Measurements from ENCODE around the gene CCL25. TPM values are rescaled to one million over a fixed set of nuclear protein-coding genes. Genes with fewer than 3 reads are reported as not detected.

The CCL25 gene
- total and polyA plus RNA-seq, 11 donors, result not detected

- Histone ChIP-seq H3K9me3 (peaks cover 0 to 28% (median 11%) of the 10 kb centered on the region in 12 donors), H3K36me3 (no peaks in the 10 kb centered on the region), H3K4me3 (no peak overlapping the region), H3K27ac (no peak overlapping the region), H3K27me3 (no peaks in the 10 kb centered on the region), H3K4me1 (no peaks in the 10 kb centered on the region)
- WGBS, 4 donors, result 75 to 90% (median 84%) methylated on average over 1 of the region's 1 CpG
- DNase-seq (no peak), ATAC-seq (no peak)
- TF ChIP-seq, protein P1, sequence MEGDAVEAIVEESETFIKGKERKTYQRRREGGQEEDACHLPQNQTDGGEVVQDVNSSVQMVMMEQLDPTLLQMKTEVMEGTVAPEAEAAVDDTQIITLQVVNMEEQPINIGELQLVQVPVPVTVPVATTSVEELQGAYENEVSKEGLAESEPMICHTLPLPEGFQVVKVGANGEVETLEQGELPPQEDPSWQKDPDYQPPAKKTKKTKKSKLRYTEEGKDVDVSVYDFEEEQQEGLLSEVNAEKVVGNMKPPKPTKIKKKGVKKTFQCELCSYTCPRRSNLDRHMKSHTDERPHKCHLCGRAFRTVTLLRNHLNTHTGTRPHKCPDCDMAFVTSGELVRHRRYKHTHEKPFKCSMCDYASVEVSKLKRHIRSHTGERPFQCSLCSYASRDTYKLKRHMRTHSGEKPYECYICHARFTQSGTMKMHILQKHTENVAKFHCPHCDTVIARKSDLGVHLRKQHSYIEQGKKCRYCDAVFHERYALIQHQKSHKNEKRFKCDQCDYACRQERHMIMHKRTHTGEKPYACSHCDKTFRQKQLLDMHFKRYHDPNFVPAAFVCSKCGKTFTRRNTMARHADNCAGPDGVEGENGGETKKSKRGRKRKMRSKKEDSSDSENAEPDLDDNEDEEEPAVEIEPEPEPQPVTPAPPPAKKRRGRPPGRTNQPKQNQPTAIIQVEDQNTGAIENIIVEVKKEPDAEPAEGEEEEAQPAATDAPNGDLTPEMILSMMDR (IDR thresholded peaks at IDR 0.05), result no peak
- TF ChIP-seq POLR2A (IDR thresholded peaks at IDR 0.05), result no peak
- intact Hi-C loops (cut with DNase I), result no loop called here
Observed at GRCh38 chr19:8074501-8074900, 21.9 kb downstream of the CCL25 start.

GRCh38 chr19:8075158-8076074 is 22.9 kb downstream of the CCL25 start:
- Histone ChIP-seq H3K27me3 (no peaks in the 10 kb centered on the region), H3K27ac (no peak overlapping the region), H3K9me3 (peaks cover 0 to 19% (median 4%) of the 10 kb centered on the region in 12 donors), H3K36me3 (no peaks in the 10 kb centered on the region), H3K4me3 (no peak overlapping the region), H3K4me1 (no peaks in the 10 kb centered on the region)
- WGBS, 4 donors, result 75 to 84% (median 79%) methylated on average over 11 to 13 of the region's 13 CpGs
- intact Hi-C loops (cut with DNase I), result no loop called here
- ATAC-seq (no peak), DNase-seq (no peak)
- no peak for TF ChIP-seq POLR2A (IDR thresholded peaks at IDR 0.05)
- TF ChIP-seq, protein P1 (IDR thresholded peaks at IDR 0.05), result no peak

DNA sequence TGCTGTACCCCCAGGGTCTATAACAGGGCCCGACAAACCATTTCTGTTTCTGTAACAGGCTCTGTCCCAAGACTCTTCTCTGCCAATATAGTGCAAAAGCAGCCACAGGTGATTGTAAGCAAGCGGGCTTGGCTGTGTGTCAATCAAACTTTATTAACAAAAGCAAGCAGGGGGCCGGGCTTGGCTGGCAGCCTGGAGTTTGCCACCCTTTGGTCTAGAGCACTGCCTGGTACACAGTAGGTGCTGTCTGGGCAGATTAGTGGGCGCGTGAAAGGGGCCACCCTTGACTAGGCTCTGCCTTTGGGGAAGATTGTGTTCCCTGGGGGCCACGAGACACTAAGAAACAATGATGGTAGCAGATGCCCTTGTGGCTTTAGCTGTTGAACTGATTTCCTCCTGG is 27.4 kb downstream of the CCL25 start:
- no peak for DNase-seq
- H3K4me3 ChIP-seq, result no peak overlapping the region
- intact Hi-C loops (cut with DNase I), result no loop called here
- 86 to 94% (median 94%) methylated on average over 5 to 6 of the region's 6 CpGs for WGBS, 4 donors
- H3K4me1 ChIP-seq, result no peaks in the 10 kb centered on the region
- no peak overlapping the region for H3K27ac ChIP-seq
- H3K27me3 ChIP-seq, result no peaks in the 10 kb centered on the region
- no peak for ATAC-seq
- no peaks in the 10 kb centered on the region for H3K9me3 ChIP-seq
- TF ChIP-seq, protein P1 (IDR thresholded peaks at IDR 0.05), result no peak
- TF ChIP-seq POLR2A (IDR thresholded peaks at IDR 0.05), result no peak
- H3K36me3 ChIP-seq, result no peaks in the 10 kb centered on the region

DNA sequence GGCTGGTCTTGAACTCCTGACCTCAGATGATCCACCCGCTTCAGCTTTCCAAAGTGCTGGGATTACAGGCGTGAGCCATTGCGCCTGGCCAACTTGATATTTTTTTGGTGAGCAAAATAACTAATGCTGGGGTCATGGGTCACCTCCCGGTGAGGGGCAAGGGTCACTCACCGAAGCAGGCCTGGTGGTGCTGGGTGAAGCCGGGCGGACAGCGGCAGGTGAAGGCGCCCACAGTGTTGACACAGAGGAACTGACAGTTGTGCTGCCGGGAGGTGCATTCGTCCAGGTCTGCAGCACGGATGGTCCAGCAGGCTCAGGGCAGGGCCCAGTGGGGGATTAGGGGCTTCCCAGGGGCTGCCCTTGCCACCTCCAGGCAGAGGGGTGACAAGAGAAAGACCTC is 28.3 kb downstream of the CCL25 start:
- no peaks in the 10 kb centered on the region for H3K4me1 ChIP-seq
- 84 to 93% (median 90%) methylated on average over 12 of the region's 12 CpGs for WGBS, 4 donors
- H3K4me3 ChIP-seq, result no peak overlapping the region
- ATAC-seq (no peak), DNase-seq (no peak)
- no peaks in the 10 kb centered on the region for H3K36me3 ChIP-seq
- TF ChIP-seq POLR2A (IDR thresholded peaks at IDR 0.05), result no peak
- TF ChIP-seq, protein P1 (IDR thresholded peaks at IDR 0.05), result no peak
- no peaks in the 10 kb centered on the region for H3K27me3 ChIP-seq
- intact Hi-C loops (cut with DNase I), result no loop called here
- no peak overlapping the region for H3K27ac ChIP-seq
- H3K9me3 ChIP-seq, result no peaks in the 10 kb centered on the region
